ENCODE data around the gene HDAC9.
"Not testable (repeated sequence)": the region's sequence is repeated elsewhere in the genome, so short reads cannot be mapped to it uniquely, and the experiment has no call there.

HDAC9 gene

DNA sequence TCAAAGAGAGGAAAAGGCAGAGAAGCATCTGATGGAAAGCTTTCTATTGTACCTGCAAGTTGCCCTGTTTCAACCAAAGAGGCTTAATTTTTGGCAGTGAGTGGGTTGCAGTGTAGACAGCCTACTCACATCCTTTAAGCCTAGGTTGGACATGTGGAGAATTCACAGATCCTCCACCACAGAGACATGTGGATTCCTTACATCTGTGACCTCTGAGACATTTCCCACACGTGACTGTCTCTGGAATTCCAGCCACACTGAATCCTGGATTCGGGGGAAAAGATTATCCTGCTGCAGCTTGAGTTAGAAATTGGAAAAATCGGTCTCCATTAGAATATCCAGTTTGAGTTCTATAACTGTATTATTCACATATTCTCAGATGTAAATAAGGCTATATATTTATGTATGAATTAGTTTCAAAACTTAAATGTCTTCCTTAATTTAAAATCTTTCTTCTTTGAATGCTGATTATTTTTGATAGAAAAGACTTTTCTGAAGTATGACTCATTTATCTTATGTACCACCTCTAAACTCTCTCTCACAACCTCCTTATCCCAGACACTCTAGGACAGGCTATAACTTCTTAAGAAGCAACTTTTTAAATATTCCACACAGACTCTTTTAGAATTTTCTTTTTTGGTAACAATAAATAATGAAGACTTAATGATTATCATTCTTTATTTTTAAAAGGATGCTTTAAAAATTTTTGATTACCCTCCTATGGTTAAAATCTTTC lies 498.6 kb downstream of the HDAC9 start:
- no peak for DNase-seq

DNA sequence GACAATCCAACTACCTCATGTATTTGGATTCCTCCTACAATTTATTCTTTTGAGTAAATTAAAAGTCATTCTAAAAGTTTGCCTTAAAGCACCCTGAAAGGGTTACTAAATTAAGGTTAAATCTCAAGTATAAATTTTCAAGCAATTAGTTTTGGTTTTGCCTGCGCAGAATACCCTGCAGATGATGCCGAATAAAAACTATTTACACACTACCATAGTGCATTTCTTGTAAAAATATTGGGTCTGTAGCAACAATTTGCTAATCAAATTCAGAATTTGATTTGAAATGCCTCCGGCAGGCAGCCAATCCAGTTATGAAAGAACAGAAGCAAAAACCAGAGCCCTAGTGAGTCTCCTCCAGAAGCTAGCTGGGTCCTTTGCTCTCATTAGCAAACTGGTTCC lies 499.7 kb downstream of the HDAC9 start:
- DNase-seq: no peak

DNA sequence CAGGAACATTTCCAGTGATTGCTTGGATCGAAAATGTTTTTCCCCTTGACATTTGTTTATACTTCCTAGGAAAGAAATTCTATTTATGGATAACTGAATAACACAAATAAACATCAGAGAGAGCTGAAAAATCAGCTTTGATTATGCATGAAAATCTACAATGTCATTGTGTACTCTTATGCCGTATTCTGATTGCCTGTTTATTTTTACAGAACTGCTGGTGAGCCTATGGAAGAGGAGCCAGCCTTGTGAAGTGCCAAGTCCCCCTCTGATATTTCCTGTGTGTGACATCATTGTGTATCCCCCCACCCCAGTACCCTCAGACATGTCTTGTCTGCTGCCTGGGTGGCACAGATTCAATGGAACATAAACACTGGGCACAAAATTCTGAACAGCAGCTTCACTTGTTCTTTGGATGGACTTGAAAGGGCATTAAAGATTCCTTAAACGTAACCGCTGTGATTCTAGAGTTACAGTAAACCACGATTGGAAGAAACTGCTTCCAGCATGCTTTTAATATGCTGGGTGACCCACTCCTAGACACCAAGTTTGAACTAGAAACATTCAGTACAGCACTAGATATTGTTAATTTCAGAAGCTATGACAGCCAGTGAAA lies 500.4 kb downstream of the HDAC9 start:
- DNase-seq: no peak

DNA sequence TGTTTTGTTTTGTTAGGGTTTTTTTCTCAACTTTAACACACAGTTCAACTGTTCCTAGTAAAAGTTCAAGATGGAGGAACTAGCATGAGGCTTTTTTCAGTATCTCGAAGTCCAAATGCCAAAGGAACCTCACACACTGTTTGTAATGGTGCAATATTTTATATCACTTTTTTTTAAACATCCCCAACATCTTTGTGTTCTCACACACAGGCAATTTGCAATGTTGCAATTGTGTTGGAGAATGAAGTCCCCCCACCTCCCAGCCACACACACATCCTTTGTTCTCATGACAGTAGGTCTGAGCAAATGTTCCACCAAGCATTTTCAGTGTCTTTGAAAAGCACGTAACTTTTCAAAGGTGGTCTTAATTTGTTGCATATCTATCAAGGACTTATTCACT lies 501.0 kb downstream of the HDAC9 start:
- no peak for DNase-seq

DNA sequence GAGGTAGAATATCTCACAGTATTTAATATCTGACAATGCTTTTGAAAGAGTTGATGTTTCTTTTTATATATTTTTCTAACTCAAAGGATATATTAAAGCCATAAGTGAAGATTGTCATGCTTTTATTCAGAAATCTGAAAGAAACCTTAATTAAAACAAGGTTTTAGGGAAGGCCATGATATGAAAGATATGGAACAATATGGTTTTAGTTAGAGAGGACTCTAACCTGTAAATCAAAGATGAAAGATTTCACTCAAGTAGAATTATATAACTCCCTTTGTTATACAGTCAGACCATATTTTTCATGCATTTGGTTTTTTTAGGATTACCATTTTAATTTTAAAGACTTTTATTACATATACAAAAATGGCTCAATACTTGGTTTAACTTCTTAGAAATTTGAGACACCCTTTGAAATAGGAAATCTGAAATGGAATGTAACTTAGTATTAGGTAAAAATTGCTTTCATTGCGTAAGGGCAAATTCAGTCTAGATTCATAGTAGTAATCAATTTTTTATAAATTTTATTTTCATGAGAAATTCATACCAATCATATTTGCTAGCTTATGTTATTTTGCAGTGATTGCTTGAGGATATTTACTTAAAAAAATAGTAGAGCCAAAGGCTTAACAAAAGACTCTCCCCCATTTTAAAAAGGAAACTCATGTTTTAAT lies 502.1 kb downstream of the HDAC9 start:
- DNase-seq: no peak

DNA sequence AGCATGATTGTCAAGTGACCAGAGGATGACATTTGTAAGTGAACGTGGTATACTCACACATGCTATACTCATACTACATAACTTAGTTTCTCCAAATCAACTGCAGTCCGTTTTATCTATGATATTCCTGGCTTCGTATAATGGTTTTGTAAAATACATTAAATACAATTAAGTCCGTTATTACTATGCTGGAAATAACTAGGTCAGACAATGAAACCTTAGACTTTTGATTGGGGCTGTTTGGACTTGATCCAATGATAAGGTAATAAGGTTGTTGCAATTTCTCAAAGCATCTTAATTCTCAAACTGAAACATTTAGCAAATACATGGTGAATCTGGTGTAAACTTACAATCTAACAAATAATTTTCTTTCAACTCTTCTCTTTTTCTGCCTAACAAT lies 504.9 kb downstream of the HDAC9 start:
- DNase-seq: no peak

DNA sequence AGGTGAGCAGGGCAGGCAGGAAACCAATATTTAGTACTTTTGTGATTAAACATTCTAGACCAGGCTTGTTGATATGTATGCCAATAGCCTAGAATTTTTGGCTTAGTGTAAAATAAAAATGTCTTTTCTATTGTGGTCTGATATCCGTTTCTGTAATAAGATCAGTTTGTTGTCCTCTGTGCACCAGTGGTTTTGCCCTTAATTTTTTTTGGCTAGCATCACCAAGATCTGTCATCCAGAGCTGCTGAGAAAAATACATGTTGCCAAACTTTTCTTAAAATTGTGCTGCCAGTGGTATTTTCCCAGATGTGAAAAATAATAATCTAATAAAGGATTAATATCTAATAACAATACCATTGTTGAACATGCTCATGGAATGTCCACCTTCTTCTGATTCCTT lies 506.3 kb downstream of the HDAC9 start:
- DNase-seq: no peak

DNA sequence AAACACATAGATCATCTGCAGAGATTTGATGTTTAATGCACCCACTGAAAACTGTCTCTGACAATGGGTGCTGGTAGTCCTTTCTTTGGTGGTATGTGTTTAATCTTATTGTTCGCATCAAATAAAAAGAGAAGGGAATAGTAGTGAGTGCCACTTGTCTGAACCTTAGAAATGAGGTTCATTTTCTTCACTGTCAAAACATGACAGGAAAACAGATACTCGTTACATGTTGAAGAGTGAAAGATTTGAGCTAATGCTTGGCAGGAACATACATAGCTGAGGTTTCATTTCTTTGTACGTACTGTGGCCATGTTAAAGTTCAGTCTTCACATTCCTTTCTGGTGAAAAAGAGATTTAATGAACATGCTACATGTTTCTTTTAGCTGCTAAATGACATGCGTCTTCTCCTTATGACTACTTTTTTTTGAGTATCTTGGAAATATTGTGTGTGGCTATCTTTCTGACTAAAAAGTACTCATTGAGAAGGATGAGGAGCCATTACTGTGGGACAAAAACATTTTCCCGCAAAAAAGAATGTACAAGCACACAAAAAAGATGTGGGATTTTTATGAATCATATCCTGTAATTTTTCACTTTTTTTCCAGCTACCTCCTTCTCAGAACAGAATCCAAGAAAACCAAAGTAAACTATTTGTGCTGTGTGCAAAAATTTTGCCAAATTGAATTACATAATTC lies 513.8 kb downstream of the HDAC9 start:
- DNase-seq: no peak

DNA sequence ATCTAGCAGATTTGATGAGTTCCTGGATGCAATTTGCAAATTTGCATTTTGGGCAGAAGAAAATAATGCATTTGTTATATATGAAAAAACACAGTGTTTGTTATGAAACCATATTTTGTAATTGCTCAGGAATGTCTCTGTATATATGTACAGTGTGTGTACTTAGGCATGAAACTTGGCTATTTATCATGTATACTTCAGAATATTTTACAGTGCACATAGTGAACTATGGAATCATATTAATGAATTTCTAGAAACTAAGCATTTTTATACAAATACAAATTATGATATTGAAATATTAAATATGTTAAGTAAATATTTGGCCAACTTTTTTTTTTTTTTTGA lies 514.4 kb downstream of the HDAC9 start:
- DNase-seq: no peak

DNA sequence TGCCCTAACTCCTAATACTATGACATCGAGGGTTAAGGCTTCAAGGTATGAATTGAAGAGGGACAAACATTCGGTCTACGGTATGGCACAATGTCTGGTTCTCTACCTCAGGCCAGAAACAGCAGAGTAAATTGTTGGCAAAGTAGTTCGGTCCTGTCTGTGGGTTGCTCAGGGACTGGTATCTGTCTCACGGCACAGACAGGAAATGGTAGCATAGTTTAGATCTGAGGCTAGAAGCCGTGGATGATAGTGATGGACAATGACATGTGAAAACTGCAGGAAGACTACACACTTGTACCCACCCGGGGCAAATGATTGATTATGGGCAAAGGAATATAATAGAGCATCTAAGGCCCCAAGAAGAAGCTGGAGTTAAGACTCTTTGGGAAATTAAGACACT lies 515.7 kb downstream of the HDAC9 start:
- DNase-seq: no peak

DNA sequence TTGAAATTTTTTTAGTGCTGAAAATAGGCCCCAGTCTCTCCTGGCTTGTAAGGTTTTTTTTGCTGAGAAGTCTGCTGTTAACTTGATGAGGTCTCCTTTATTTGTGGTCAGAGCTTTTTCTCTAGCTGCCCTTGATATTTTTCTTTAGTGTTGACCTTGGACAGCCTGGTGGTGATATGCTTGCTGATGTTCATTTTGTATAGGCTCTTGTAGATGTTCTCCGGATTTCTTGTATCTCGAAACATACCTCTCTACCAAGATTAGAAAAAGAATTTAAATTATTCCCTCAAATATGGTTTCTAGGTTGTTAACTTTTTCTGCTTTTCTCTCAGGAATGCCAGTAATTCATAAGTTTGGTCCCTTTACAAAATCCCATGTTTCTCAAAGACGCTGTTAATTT lies 519.5 kb downstream of the HDAC9 start:
- DNase-seq: no peak

DNA sequence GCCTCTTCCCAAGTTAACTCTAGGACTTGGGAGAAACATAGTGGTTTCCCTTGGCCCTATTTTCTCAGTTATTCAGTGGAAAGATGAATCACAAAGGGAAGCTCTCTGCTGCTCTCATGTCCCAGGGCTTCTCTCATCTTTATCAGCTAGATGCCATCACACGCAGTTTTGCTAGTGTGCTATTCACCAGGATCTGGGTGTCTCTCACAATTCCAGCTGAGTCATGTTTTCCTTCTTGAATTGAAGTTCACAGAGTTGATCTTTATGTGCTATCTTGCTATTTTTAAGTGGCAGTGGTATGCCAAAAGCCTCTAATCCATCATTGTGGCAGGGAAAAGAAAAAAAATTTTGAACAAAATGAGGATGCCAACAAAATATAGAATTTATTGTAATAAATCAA lies 520.6 kb downstream of the HDAC9 start:
- no peak for DNase-seq

DNA sequence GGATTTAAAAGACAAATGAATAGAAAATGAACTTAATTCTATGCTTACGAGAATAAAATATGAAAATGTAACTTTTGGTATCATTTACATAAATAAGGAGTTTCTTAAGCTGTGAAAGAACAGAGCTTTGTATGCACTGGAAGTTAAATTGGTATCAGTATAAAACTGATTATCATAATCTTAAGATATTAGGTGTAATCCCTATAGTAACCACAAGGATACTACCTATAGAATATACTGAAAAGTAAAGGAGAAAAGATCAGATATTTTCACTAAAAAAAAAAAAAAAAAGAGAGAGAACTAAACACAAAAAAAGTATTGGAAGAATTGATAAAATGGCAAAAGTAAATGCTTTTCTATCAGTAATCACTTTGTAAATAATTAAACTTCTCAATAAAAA lies 521.8 kb downstream of the HDAC9 start:
- DNase-seq: no peak

DNA sequence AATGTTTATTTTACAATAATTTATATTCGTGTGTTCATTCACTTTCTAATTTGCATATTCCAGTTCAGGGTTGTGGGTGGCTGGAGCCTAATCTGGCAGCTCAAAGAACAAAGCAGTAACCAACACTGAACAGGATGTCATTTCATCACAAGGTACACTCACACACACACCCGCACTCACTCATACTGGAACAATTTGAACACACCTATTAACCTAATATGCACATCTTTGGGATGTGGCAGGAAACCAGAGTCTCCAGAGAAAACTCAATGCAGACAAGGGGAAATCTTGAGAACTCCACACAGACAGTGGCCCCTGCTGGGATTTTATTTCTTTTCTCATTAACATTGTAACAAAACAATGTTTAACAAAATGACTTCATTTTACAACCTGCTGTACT lies 524.5 kb downstream of the HDAC9 start:
- no peak for DNase-seq

DNA sequence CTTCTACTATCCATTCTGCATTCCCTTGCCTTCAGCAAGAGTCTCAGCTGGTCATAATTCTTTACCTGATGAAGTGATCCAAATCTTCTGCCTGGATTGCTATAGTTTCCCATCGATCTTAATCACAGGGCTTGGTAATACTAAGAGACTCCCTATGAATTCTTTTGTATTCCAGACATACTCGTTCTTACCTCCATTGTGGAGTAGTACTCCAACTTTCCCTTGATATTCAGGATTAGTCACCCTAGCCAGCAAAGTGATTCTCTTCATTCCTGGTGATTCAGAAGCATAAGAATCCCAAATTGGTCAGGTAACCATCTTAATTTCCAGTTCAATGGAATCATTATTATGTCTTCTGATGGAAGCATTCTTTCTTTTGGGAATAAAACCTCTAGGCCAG lies 525.2 kb downstream of the HDAC9 start:
- no peak for DNase-seq

DNA sequence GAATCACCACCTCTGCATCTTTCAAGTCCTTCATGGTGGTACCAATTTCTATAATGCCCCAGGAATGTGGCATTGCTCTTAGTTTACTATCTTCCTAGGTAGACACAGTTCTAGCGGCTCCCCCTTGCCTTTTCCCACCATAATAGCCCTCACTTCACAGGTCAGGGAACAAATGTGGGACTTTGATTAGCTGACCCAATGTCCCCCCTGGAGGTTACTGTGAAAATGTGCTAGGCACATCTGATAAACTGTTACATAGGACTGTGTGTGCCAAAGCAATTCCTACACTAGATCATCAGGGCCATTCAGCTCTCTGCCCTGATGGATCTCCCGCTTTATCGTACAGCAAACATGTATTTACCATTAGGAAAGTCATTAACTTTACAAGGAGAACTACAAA lies 527.9 kb downstream of the HDAC9 start:
- no peak for DNase-seq

DNA sequence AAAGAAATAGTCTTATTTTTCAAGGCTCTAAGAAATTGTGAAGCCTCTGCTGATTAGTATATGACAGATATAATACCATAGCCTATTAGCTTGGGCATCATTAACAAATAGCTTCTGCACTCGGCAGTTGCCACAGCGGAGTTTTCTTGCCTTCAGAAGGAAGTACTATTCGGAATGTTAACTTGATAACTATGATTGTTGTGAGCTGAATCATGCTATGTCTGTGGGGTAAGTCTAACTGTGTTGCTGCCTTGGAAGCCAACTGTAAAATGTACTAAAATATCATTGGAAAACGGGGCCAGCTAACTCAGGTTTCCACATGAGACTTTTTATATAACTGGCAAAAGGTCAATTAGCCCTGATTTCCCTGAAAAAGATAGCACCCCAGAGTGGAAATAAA lies 528.7 kb downstream of the HDAC9 start:
- DNase-seq: no peak

DNA sequence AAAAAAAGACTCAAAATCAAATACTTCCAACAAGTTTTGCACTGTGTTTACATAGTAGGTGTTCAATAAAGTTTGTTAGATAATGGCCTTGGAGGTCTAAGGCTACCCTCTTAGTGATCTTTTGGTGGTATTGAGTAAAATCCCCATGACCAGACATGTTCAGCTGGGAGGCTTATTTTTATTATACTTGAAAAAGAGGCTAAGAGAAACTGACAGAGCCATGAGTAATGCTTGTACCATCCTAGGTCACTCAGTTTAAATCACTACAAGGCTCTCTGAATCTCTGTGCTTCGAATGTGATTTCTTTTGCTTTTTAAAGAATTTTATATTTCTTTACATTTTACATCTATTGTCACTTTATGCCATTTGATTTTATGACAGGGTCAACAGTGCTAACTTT lies 531.3 kb downstream of the HDAC9 start:
- no peak for DNase-seq

DNA sequence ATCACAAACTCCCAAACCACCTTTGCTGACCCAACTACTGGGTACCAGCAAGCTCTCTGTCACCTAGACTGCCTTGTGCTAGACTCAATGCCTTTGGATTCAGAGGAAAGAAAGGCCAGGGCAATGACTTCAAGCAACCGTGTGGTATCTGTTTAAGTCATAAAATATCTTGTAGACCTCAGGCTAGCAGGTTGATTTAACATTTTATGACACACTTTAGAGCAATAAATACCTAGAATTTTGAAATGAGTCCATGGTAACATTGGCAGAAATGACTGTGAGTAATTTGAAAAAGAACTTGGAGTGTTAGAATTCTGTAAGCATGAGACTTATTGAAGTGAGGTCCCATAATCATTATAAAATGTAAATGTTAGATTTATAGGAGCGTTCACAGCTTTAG lies 534.7 kb downstream of the HDAC9 start:
- DNase-seq: no peak

DNA sequence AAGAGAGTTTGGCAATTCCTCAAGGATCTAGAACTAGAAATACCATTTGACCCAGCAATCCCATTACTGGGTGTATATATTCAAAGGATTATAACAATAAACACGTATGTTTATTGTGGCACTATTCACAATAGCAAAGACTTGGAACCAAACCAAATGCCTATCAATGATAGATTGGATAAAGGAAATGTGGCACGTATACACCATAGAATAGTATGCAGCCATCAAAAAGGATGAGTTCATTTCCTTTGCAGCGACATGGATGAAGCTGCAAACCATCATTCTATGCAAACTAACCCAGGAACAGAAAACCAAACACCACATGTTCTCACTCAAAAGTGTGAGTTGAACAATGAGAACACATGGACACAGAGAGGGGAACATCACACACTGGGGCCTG lies 537.4 kb downstream of the HDAC9 start:
- DNase-seq: not testable (repeated sequence)

DNA sequence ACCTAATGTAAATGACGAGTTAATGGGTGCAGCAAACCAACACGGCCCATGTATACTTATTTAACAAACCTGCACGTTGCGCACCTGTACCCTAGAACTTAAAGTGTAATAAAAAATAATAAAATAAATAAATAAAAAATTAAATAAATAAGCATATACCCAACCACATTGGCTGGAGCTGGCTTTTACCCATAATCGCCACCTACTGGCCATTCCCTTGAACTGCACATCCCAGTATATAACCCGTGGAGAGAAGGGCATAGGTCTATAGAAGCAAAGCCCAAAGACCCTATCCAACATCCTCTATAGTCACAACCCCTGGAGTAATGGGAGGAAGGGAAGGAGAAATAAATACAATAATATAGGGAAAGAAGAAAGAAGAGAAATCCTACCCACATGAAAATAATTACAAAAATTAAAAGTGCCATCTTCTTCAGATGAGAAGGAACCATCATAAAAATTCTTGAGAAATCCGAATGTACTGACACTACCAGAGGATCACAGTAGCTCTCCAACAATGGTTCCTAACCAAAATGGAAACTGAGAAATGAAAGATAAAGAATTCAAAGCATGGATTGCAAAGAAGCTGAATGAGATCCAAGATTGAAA lies 556.3 kb downstream of the HDAC9 start:
- peak; percentile 7 to 9 for DNase-seq
